Measurements from ENCODE around the gene CEP57.

GRCh38 chr11:95789506-95790122 lies 684 bp upstream of the CEP57 start, which contains the start of gene FAM76B:
- TF ChIP-seq, protein P1, sequence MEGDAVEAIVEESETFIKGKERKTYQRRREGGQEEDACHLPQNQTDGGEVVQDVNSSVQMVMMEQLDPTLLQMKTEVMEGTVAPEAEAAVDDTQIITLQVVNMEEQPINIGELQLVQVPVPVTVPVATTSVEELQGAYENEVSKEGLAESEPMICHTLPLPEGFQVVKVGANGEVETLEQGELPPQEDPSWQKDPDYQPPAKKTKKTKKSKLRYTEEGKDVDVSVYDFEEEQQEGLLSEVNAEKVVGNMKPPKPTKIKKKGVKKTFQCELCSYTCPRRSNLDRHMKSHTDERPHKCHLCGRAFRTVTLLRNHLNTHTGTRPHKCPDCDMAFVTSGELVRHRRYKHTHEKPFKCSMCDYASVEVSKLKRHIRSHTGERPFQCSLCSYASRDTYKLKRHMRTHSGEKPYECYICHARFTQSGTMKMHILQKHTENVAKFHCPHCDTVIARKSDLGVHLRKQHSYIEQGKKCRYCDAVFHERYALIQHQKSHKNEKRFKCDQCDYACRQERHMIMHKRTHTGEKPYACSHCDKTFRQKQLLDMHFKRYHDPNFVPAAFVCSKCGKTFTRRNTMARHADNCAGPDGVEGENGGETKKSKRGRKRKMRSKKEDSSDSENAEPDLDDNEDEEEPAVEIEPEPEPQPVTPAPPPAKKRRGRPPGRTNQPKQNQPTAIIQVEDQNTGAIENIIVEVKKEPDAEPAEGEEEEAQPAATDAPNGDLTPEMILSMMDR (IDR thresholded peaks at IDR 0.05), result no peak
- peak in 3 of 4 donors; percentile 35 to 93 (median 72) for TF ChIP-seq POLR2A (IDR thresholded peaks at IDR 0.05)

All from esophagus squamous epithelium (tissue), 4 donors.